Kidney (tissue), 14 donors: Measurements from ENCODE around the gene ACOXL. TPM values are rescaled to one million over a fixed set of nuclear protein-coding genes. Genes with fewer than 3 reads are reported as not detected.
A peak's percentile ranks its signal among the peaks of the same experiment; 100 is the strongest.
"Not testable (repeated sequence)": the region's sequence is repeated elsewhere in the genome, so short reads cannot be mapped to it uniquely, and the experiment has no call there.

Experiments
- DNase-seq, 5 donors: peaks; one replicate each; pipeline ENCODE4 v3.0.0-alpha.2; 2013 to 2020
- FAIRE-seq: peaks from 2 replicates; lab custom pipeline; 2012; peaks lifted over from hg19 to GRCh38; lab: Jason Lieb, UNC
- H3K27ac ChIP-seq, 2 donors: one replicate each; pipeline ENCODE4 v1.7.0; 2013; ENCODE audit warnings: low read depth in 2 of 2, low read length in 2 of 2, inconsistent platforms in 1 of 2
- H3K27me3 ChIP-seq: one replicate; pipeline ENCODE4 v1.7.1; 2013; ENCODE audit warnings: low read length, inconsistent platforms; ENCODE audit not compliant: control insufficient read depth, insufficient read depth
- H3K36me3 ChIP-seq, 3 donors: one replicate each; pipeline versions ENCODE4 v1.7.0 to v1.7.1; 2013; ENCODE audit warnings: low read length in 3 of 3, control low read depth in 1 of 3, inconsistent platforms in 1 of 3; ENCODE audit not compliant: insufficient read depth in 3 of 3, control insufficient read depth in 2 of 3
- H3K4me1 ChIP-seq, 3 donors: one replicate each; pipeline versions ENCODE4 v1.7.0 to v1.7.1; 2013; ENCODE audit warnings: low read length in 3 of 3, inconsistent platforms in 1 of 3, low read depth in 1 of 3; ENCODE audit not compliant: control insufficient read depth in 2 of 3, insufficient read depth in 2 of 3
- H3K4me3 ChIP-seq, 3 donors: one replicate each; pipeline versions ENCODE4 v1.7.0 to v1.8.1; 2013; ENCODE audit warnings: low read length in 3 of 3, control low read depth in 1 of 3, inconsistent platforms in 1 of 3
- H3K9ac ChIP-seq, 3 donors: one replicate each; pipeline versions ENCODE4 v1.7.0 to v1.7.1; 2013; ENCODE audit warnings: low read length in 3 of 3, control low read depth in 1 of 3, inconsistent platforms in 1 of 3
- H3K9me3 ChIP-seq, 3 donors: one replicate each; pipeline versions ENCODE4 v1.7.0 to v1.7.1; 2013; ENCODE audit warnings: low read length in 3 of 3, control low read depth in 1 of 3, inconsistent platforms in 1 of 3; ENCODE audit not compliant: control insufficient read depth in 2 of 3, insufficient read depth in 1 of 3
- intact Hi-C: fragments of 100-400 bp; cut with DNase I; formaldehyde crosslinking; loops from one replicate; pipeline ENCODE4 v1.11.1; 2022
- polyA plus RNA-seq: library from polyadenylated mRNA; stranded (reverse); fragments of 350-450 nt; fragmentation: Illumina TruSeq; extraction: RNeasy Lipid Tissue Mini Kit (QIAGEN cat#74804); gene quantifications from one replicate; pipeline ENCODE4 v1.2.3, GENCODE V29; 2014; ENCODE audit warnings: low read depth, low replicate concordance; ENCODE audit not compliant: insufficient read depth
- total RNA-seq: library from RNA; stranded (reverse); fragmentation: NEBNext Ultra II Directional; extraction: Animal tissue kit (Norgen Biotek cat#: 25700); gene quantifications from one replicate; pipeline ENCODE4 v1.2.1, GENCODE V29; 2021
- TF ChIP-seq, protein P1 (sequence below): IDR thresholded peaks from 3 replicates; pipeline ENCODE4 v1.5.1; 2012; ENCODE audit warnings: mild to moderate bottlenecking, moderate library complexity, borderline replicate concordance; ENCODE audit not compliant: insufficient read depth; ENCODE audit errors: extremely low read depth
- donor health status: control.
- donor health status: control.
- donor health status: control.
- donor health status: control.
- donor health status: control.
- donor health status: DM: yes; HTN: yes; CAD: no.
- donor health status: Normal renal cell carcinoma (clear cell type).

Gene ACOXL
- total and polyA plus RNA-seq, 2 donors from 2014 or later = 2.0 TPM; not detected in 1

GRCh38 chr2:111042772-111043771, 310.7 kb downstream of the ACOXL start:
- Histone ChIP-seq H3K27me3 (no peaks in the 10 kb centered on the region), H3K27ac (no peak overlapping the region), H3K36me3 (no peaks in the 10 kb centered on the region), H3K9me3 (no peaks in the 10 kb centered on the region), H3K4me3 (no peak overlapping the region), H3K9ac (no peak overlapping the region), H3K4me1 (peaks cover 0 to 9% (median 6%) of the 10 kb centered on the region in 3 donors)
- TF ChIP-seq, protein P1, sequence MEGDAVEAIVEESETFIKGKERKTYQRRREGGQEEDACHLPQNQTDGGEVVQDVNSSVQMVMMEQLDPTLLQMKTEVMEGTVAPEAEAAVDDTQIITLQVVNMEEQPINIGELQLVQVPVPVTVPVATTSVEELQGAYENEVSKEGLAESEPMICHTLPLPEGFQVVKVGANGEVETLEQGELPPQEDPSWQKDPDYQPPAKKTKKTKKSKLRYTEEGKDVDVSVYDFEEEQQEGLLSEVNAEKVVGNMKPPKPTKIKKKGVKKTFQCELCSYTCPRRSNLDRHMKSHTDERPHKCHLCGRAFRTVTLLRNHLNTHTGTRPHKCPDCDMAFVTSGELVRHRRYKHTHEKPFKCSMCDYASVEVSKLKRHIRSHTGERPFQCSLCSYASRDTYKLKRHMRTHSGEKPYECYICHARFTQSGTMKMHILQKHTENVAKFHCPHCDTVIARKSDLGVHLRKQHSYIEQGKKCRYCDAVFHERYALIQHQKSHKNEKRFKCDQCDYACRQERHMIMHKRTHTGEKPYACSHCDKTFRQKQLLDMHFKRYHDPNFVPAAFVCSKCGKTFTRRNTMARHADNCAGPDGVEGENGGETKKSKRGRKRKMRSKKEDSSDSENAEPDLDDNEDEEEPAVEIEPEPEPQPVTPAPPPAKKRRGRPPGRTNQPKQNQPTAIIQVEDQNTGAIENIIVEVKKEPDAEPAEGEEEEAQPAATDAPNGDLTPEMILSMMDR = no peak
- no peak for FAIRE-seq
- DNase-seq = peak in 2 of 5 donors; percentile 22 to 46
- intact Hi-C loops = no loop called here

DNA sequence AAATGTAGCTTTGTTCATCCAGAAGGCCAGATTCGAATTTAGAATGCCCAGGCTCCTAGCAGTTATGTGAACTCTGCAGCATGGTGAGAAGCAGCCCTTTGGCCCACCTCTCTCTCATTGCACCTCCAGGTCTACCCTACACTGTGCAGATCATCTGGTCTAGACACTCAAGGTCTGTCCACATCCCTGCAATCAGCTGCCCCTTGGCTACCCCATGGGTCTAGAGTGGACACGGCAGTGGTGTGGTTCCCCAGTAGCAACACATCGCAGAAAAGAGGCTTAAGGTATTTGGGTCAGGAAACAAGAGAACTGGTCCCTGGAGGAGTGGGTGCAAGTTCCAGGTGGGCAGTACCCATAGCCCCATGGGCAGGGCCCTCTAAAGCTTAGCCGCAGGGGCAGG, 311.7 kb downstream of the ACOXL start:
- Histone ChIP-seq H3K9ac (no peak overlapping the region), H3K36me3 (no peaks in the 10 kb centered on the region), H3K27ac (no peak overlapping the region), H3K4me1 (peaks cover 2 to 9% (median 6%) of the 10 kb centered on the region in 3 donors), H3K27me3 (no peaks in the 10 kb centered on the region), H3K9me3 (no peaks in the 10 kb centered on the region), H3K4me3 (no peak overlapping the region)
- FAIRE-seq (no peak), DNase-seq (peak in 1 of 5 donors; percentile 15)
- TF ChIP-seq, protein P1 = no peak
- intact Hi-C loops = no loop called here

DNA sequence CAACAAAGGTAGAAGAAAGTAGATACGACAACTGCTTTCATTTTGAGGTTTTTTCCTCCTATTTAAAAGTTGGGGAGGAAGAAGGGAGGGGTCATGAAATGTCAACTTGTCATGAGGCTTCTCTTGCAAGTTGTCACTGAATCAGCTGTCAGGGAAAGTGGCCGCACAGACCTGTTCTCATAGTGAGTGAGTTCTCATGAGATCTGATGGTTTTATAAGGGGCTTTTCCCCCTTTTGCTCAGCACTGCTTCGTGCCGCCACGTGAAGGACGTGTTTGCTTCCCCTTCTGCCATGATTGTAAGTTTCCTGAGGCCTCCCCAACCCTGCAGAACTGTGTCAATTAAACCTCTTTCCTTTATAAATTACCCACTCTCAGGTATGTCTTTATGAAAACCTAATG, 312.9 kb downstream of the ACOXL start:
- H3K27me3 ChIP-seq, H3K27ac ChIP-seq, H3K36me3 ChIP-seq, H3K9ac ChIP-seq, intact Hi-C loops, H3K4me1 ChIP-seq, H3K4me3 ChIP-seq, H3K9me3 ChIP-seq, FAIRE-seq: not testable (repeated sequence)
- DNase-seq = peak in 2 of 5 donors; percentile 6 to 16

- FAIRE-seq = no peak
- Histone ChIP-seq H3K4me3 (no peak overlapping the region), H3K9me3 (no peaks in the 10 kb centered on the region), H3K4me1 (peaks cover 0 to 6% (median 4%) of the 10 kb centered on the region in 3 donors), H3K36me3 (no peaks in the 10 kb centered on the region), H3K9ac (no peak overlapping the region), H3K27ac (no peak overlapping the region), H3K27me3 (no peaks in the 10 kb centered on the region)
- peak in 2 of 5 donors; percentile 8 to 24 for DNase-seq
- TF ChIP-seq, protein P1 = no peak
- intact Hi-C loops = no loop called here
These were observed 313.5 kb downstream of the ACOXL start for GRCh38 chr2:111045771-111046444.
